OCI-LY7 (cell line): ENCODE measurements around the gene CCHCR1. TPM values are rescaled to one million over a fixed set of nuclear protein-coding genes. Genes with fewer than 3 reads are reported as not detected.

Source experiments
- BruUV-seq: library from RNA; stranded (reverse); fragments of 400-500 nt; replicated peaks from 2 replicates; lab custom pipeline; 2021; lab: Mats Ljungman, UMichigan
- CTCF ChIA-PET: fragments of 300-600 bp; sonication (Branson Sonifier 250); formaldehyde crosslinking; loops from one replicate; lab custom pipeline; 2022; ENCODE audit warnings: antibody characterized with exemption; ENCODE audit not compliant: unreplicated experiment; lab: Charles Lee
- POLR2A ChIA-PET: fragments of 300-600 bp; sonication (Branson Sonifier 250); formaldehyde crosslinking; loops from one replicate; lab custom pipeline; 2022; ENCODE audit warnings: antibody characterized with exemption; lab: Charles Lee
- DNase-seq: peaks from one replicate; pipeline ENCODE4 v3.0.0-alpha.2; 2015; ENCODE audit warnings: low spot score
- H2AFZ ChIP-seq: fragments of 200-600 bp; sonication (generic), shearing (Covaris generic); 2 replicates; pipeline ENCODE4 v1.6.1; 2014; ENCODE audit warnings: mild to moderate bottlenecking, antibody characterized with exemption, low read length, moderate library complexity
- H3K27ac ChIP-seq: fragments of 200-600 bp; sonication (generic); 2 replicates; pipeline ENCODE4 v1.5.1; 2014; ENCODE audit warnings: mixed run types, low read depth, mild to moderate bottlenecking, moderate library complexity, low read length, inconsistent platforms; ENCODE audit not compliant: poor library complexity, severe bottlenecking
- H3K36me3 ChIP-seq: fragments of 200-600 bp; sonication (generic); 2 replicates; pipeline ENCODE4 v1.6.1; 2014; ENCODE audit warnings: mild to moderate bottlenecking, antibody characterized with exemption, low read length, moderate library complexity, mixed read lengths; ENCODE audit not compliant: insufficient read depth
- H3K4me1 ChIP-seq: fragments of 200-600 bp; sonication (generic); 2 replicates; pipeline ENCODE4 v1.5.1; 2014; ENCODE audit warnings: mild to moderate bottlenecking, low read length; ENCODE audit not compliant: insufficient read depth, poor library complexity, severe bottlenecking
- H3K4me2 ChIP-seq: fragments of 200-600 bp; sonication (generic); 2 replicates; pipeline ENCODE4 v1.6.1; 2014; ENCODE audit warnings: mild to moderate bottlenecking, low read length
- H3K4me3 ChIP-seq: fragments of 200-600 bp; sonication (generic); 2 replicates; pipeline ENCODE4 v1.5.1; 2014; ENCODE audit warnings: mild to moderate bottlenecking, low read depth, low read length; ENCODE audit not compliant: poor library complexity, severe bottlenecking
- H3K79me2 ChIP-seq: fragments of 200-600 bp; sonication (generic); 2 replicates; pipeline ENCODE4 v1.6.1; 2016; ENCODE audit warnings: low read depth, mild to moderate bottlenecking, low read length, moderate library complexity, mixed read lengths; ENCODE audit not compliant: insufficient read depth
- H3K9me2 ChIP-seq: fragments of 200-600 bp; sonication (generic); 2 replicates; pipeline ENCODE4 v1.6.1; 2016; ENCODE audit warnings: mild to moderate bottlenecking, low read length, mixed read lengths; ENCODE audit not compliant: insufficient read depth
- H3K9me3 ChIP-seq: fragments of 200-600 bp; sonication (generic); 2 replicates; pipeline ENCODE4 v1.6.1; 2014; ENCODE audit warnings: mild to moderate bottlenecking, mixed run types, low read length, mixed read lengths
- H4K20me1 ChIP-seq: fragments of 200-600 bp; sonication (generic); 2 replicates; pipeline ENCODE4 v1.6.1; 2014; ENCODE audit warnings: mild to moderate bottlenecking, antibody characterized with exemption, low read length, moderate library complexity, mixed read lengths; ENCODE audit not compliant: insufficient read depth
- CTCF ChIP-seq: fragments of 200-600 bp; sonication (generic); conservative IDR thresholded peaks from 2 replicates; pipeline ENCODE4 v1.5.1; 2014; ENCODE audit warnings: mild to moderate bottlenecking, antibody characterized with exemption, low read length, moderate library complexity, mixed read lengths
- EZH2phosphoT487 ChIP-seq: fragments of 200-600 bp; sonication (generic); IDR thresholded peaks from 2 replicates; pipeline ENCODE4 v1.6.1; 2018; ENCODE audit warnings: low read depth, borderline replicate concordance, mild to moderate bottlenecking, mixed run types, antibody characterized with exemption, low read length, moderate library complexity, mixed read lengths
- intact Hi-C: fragments of 100-400 bp; cut with micrococcal nuclease; formaldehyde crosslinking; loops from one replicate; pipeline ENCODE4 v1.10.0; 2022; ENCODE audit not compliant: unreplicated experiment
- total RNA-seq, 2 experiments: library from RNA; depleted of rRNA in 1 of 2; stranded (reverse); fragments of >200 nt in 1 of 2; shearing (Covaris generic) in 1 of 2; gene quantifications; 2 replicates each; pipeline ENCODE4 v1.2.3, GENCODE V29; 2014 to 2022

The CCHCR1 gene
- total RNA-seq, 2 experiments from 2014 or later, result 23.9 to 33.0 TPM

GRCh38 chr6:31161216-31162126 is 3.9 kb upstream of the CCHCR1 start:
- TF ChIP-seq EZH2phosphoT487, result no peak
- TF ChIP-seq CTCF, result no peak
- H2AFZ ChIP-seq, result no peak overlapping the region
- CTCF ChIA-PET, result no interaction called here
- intact Hi-C loops, result no loop called here
- no peak overlapping the region for H3K27ac ChIP-seq
- H3K36me3 ChIP-seq, result peaks cover 47% of the 10 kb centered on the region
- no peak overlapping the region for H3K4me2 ChIP-seq
- DNase-seq, result no peak
- H3K79me2 ChIP-seq, result peaks cover 17% of the 10 kb centered on the region; the same call in 1 of the 2 replicates
- BruUV-seq, result no TSS peak
- no peak overlapping the region for H3K4me3 ChIP-seq
- H3K9me3 ChIP-seq, result no peaks in the 10 kb centered on the region
- POLR2A ChIA-PET, result no interaction called here
- no peaks in the 10 kb centered on the region; the same call in 1 of the 2 replicates for H4K20me1 ChIP-seq
- peaks cover 47% of the 10 kb centered on the region for H3K4me1 ChIP-seq
- no peaks in the 10 kb centered on the region for H3K9me2 ChIP-seq

GRCh38 chr6:31158863-31159855 is 1.6 kb upstream of the CCHCR1 start:
- H3K9me2 ChIP-seq, result no peaks in the 10 kb centered on the region
- peak; percentile 60 for DNase-seq
- intact Hi-C loops, result loop anchor here (1.0 kb wide), 1 partner anchor 31 kb away; no protein-coding TSS in a partner anchor
- TF ChIP-seq CTCF (peak; percentile 53; the same call in 1 of the 2 replicates), EZH2phosphoT487 (no peak)
- H3K79me2 ChIP-seq, result peaks cover 17% of the 10 kb centered on the region; the same call in 1 of the 2 replicates
- H3K9me3 ChIP-seq, result no peaks in the 10 kb centered on the region
- peaks cover 48% of the 10 kb centered on the region for H3K36me3 ChIP-seq
- peak overlapping the region; percentile 99 for H3K4me2 ChIP-seq
- H3K4me3 ChIP-seq, result peak overlapping the region; percentile 88
- POLR2A ChIA-PET, result interaction anchor here (0.7 to 1.6 kb wide), 7 partner anchors 11 to 39 kb away, joined by 3 to 6 read pairs (median 4); no protein-coding TSS in a partner anchor
- BruUV-seq, result TSS peak; percentile 50
- H4K20me1 ChIP-seq, result no peaks in the 10 kb centered on the region; the same call in 1 of the 2 replicates
- H3K27ac ChIP-seq, result peak overlapping the region; percentile 60
- peak overlapping the region; percentile 70; the same call in 1 of the 2 replicates for H2AFZ ChIP-seq
- CTCF ChIA-PET, result interaction anchor here (0.5 to 1.5 kb wide), 3 partner anchors 11 to 32 kb away, joined by 3 to 4 read pairs (median 3); no protein-coding TSS in a partner anchor
- peaks cover 31% of the 10 kb centered on the region for H3K4me1 ChIP-seq
